ENCODE measurements around the gene ERMP1.
A peak's percentile ranks its signal among the peaks of the same experiment; 100 is the strongest.

Gene ERMP1

GRCh38 chr9:5846096-5846495, 13.2 kb upstream of the ERMP1 start:
- Histone ChIP-seq H3K27me3 (no peaks in the 10 kb centered on the region), H3K27ac (peak overlapping the region in 7 of 11 experiments; percentile 48 to 81 (median 73); a peak in 9 of 22 replicates), H3K4me2 (peak overlapping the region in 9 of 11 experiments; percentile 70 to 87 (median 80); a peak in 16 of 22 replicates), H3K4me1 (peaks cover 30 to 64% (median 56%) of the 10 kb centered on the region in 10 experiments), H3K9me3 (replicated peaks in 1 of 11) (peaks cover 6 to 12% (median 9%) of the 10 kb centered on the region in 11 experiments; a peak in 19 of 22 replicates), H3K9ac (no peak overlapping the region), H3K36me3 (no peaks in the 10 kb centered on the region), H3K4me3 (no peak overlapping the region), H4K20me1 (no peaks in the 10 kb centered on the region)
- TF ChIP-seq Cebpa-rat (IDR thresholded peaks at IDR 0.05): no peak

- H3K9me3 ChIP-seq (replicated peaks in 1 of 11): peaks cover 6 to 12% (median 9%) of the 10 kb centered on the region in 11 experiments; a peak in 19 of 22 replicates
- no peaks in the 10 kb centered on the region for H3K27me3 ChIP-seq
- no peaks in the 10 kb centered on the region for H3K36me3 ChIP-seq
- H3K4me3 ChIP-seq: no peak overlapping the region
- H3K27ac ChIP-seq: peak overlapping the region in 9 of 11 experiments; percentile 41 to 81 (median 68); a peak in 16 of 22 replicates
- H3K9ac ChIP-seq: peak overlapping the region in 1 of 11 experiments; percentile 58; a peak in 2 of 22 replicates
- TF ChIP-seq Cebpa-rat (IDR thresholded peaks at IDR 0.05): no peak
- no peaks in the 10 kb centered on the region for H4K20me1 ChIP-seq
- H3K4me2 ChIP-seq: peak overlapping the region; percentile 50 to 87 (median 78); a peak in 21 of 22 replicates
- peaks cover 21 to 60% (median 53%) of the 10 kb centered on the region in 10 experiments for H3K4me1 ChIP-seq
Measured at GRCh38 chr9:5845157-5845531, 12.2 kb upstream of the ERMP1 start.

GRCh38 chr9:5843794-5844471, 11.0 kb upstream of the ERMP1 start:
- H3K27me3 ChIP-seq: no peaks in the 10 kb centered on the region
- peak overlapping the region in 9 of 11 experiments; percentile 41 to 81 (median 73); a peak in 18 of 22 replicates for H3K27ac ChIP-seq
- no peak for TF ChIP-seq Cebpa-rat (IDR thresholded peaks at IDR 0.05)
- H4K20me1 ChIP-seq: no peaks in the 10 kb centered on the region
- H3K4me1 ChIP-seq: peaks cover 16 to 60% (median 56%) of the 10 kb centered on the region in 10 experiments
- H3K9me3 ChIP-seq (replicated peaks in 1 of 11): peaks cover 6 to 12% (median 9%) of the 10 kb centered on the region in 11 experiments; a peak in 19 of 22 replicates
- H3K4me3 ChIP-seq: peak overlapping the region in 3 of 10 experiments; percentile 9 to 40 (median 26); a peak in 2 of 20 replicates
- H3K4me2 ChIP-seq: peak overlapping the region; percentile 50 to 87 (median 78)
- peak overlapping the region in 8 of 11 experiments; percentile 30 to 63 (median 56); a peak in 14 of 22 replicates for H3K9ac ChIP-seq
- H3K36me3 ChIP-seq: no peaks in the 10 kb centered on the region

GRCh38 chr9:5842929-5843793, 10.2 kb upstream of the ERMP1 start:
- Histone ChIP-seq H3K4me3 (0 out of 20 replicates have a peak overlapping the region, but pooled peaks of 2 of the 10 experiments have one; percentile 26 to 40), H3K9ac (peak overlapping the region in 2 of 11 experiments; percentile 44 to 58; a peak in 3 of 22 replicates)

GRCh38 chr9:5841771-5842573, 9.1 kb upstream of the ERMP1 start:
- TF ChIP-seq Cebpa-rat (IDR thresholded peaks at IDR 0.05): no peak
- peak overlapping the region in 9 of 11 experiments; percentile 49 to 73 (median 64); a peak in 18 of 22 replicates for H3K4me2 ChIP-seq

More at GRCh38 chr9:5842929-5843793, 10.2 kb upstream of the ERMP1 start:
- no peak for TF ChIP-seq Cebpa-rat (IDR thresholded peaks at IDR 0.05)
- peak overlapping the region; percentile 50 to 87 (median 78); a peak in 21 of 22 replicates for H3K4me2 ChIP-seq
- H3K27ac ChIP-seq: peak overlapping the region in 8 of 11 experiments; percentile 68 to 81 (median 74); a peak in 13 of 22 replicates
- no peaks in the 10 kb centered on the region for H3K36me3 ChIP-seq
- H4K20me1 ChIP-seq: no peaks in the 10 kb centered on the region
- H3K27me3 ChIP-seq: no peaks in the 10 kb centered on the region
- peaks cover 16 to 60% (median 56%) of the 10 kb centered on the region in 10 experiments for H3K4me1 ChIP-seq
- peaks cover 6 to 12% (median 9%) of the 10 kb centered on the region in 11 experiments; a peak in 19 of 22 replicates for H3K9me3 ChIP-seq (replicated peaks in 1 of 11)

GRCh38 chr9:5840788-5841187, 7.9 kb upstream of the ERMP1 start:
- Histone ChIP-seq H3K36me3 (no peaks in the 10 kb centered on the region), H4K20me1 (no peaks in the 10 kb centered on the region), H3K27ac (no peak overlapping the region), H3K4me3 (no peak overlapping the region), H3K9me3 (replicated peaks in 1 of 11) (peaks cover 6 to 12% (median 9%) of the 10 kb centered on the region in 11 experiments; a peak in 19 of 22 replicates), H3K27me3 (no peaks in the 10 kb centered on the region), H3K4me1 (peaks cover 16 to 48% (median 45%) of the 10 kb centered on the region in 10 experiments), H3K4me2 (no peak overlapping the region; a peak in 2 of 22 replicates), H3K9ac (no peak overlapping the region)
- no peak for TF ChIP-seq Cebpa-rat (IDR thresholded peaks at IDR 0.05)

More at GRCh38 chr9:5841771-5842573, 9.1 kb upstream of the ERMP1 start:
- Histone ChIP-seq H3K27ac (no peak overlapping the region), H3K9ac (no peak overlapping the region), H3K9me3 (replicated peaks in 1 of 11) (peaks cover 6 to 12% (median 9%) of the 10 kb centered on the region in 11 experiments; a peak in 19 of 22 replicates), H4K20me1 (no peaks in the 10 kb centered on the region), H3K4me1 (peaks cover 16 to 59% (median 54%) of the 10 kb centered on the region in 10 experiments), H3K36me3 (no peaks in the 10 kb centered on the region), H3K27me3 (no peaks in the 10 kb centered on the region), H3K4me3 (no peak overlapping the region)

DNA sequence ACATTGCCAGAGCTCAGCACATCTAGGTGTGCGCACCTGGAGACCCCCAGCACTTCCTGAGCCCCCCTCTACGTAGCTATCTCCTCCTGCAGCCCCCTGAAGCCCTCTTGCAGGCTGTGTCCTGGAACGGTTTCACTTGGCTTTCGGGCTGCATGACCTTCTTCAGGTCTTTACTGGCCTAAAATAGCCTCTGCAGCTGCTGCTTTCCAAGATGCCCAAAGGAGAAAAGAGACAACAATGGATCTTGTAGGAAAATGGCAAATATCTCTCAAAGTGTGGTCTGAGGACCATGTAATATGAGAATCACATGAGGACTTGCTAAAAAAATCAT, 6.6 kb upstream of the ERMP1 start:
- Histone ChIP-seq H3K4me2 (peak overlapping the region in 5 of 11 experiments; percentile 4 to 31 (median 9); a peak in 2 of 22 replicates), H3K9ac (no peak overlapping the region)

More for the DNA sequence above, 6.6 kb upstream of the ERMP1 start:
- H3K27me3 ChIP-seq: no peaks in the 10 kb centered on the region
- no peaks in the 10 kb centered on the region for H3K36me3 ChIP-seq
- H3K27ac ChIP-seq: no peak overlapping the region
- H3K4me1 ChIP-seq: peaks cover 10 to 35% (median 32%) of the 10 kb centered on the region in 10 experiments
- H3K4me3 ChIP-seq: no peak overlapping the region
- peaks cover 6 to 19% (median 10%) of the 10 kb centered on the region in 11 experiments; a peak in 19 of 22 replicates for H3K9me3 ChIP-seq (replicated peaks in 1 of 11)
- TF ChIP-seq Cebpa-rat (IDR thresholded peaks at IDR 0.05): no peak
- H4K20me1 ChIP-seq: no peaks in the 10 kb centered on the region

Measured in BLaER1 treated with 17β-estradiol and CSF1 and Interleukin-3, amounts not matched to agents 10 nM and 100 nM (cell line).